ENCODE results near the gene NRIP1. TPM values are rescaled to one million over a fixed set of nuclear protein-coding genes. Genes with fewer than 3 reads are reported as not detected.

The NRIP1 gene
- total and polyA plus RNA-seq, 2 of the 8 experiments (the other 6 are each of a cell fraction or from before 2014, with no cell fraction given) = 1.5 to 9.3 TPM

- no peaks in the 10 kb centered on the region; a peak in 1 of 8 replicates for H3K36me3 ChIP-seq (ENCODE audit: control insufficient read depth in 2 of 4, insufficient read depth in 4 of 4, low read length in 3 of 4)
- H4K8ac ChIP-seq (ENCODE audit: extremely low read depth, insufficient read depth, low read length) = no peak overlapping the region
- H3K9ac ChIP-seq (replicated peaks in 1 of 4; ENCODE audit: extremely low read depth in 1 of 4, low read depth in 3 of 4, low read length in 3 of 4) = no peak overlapping the region
- no peak overlapping the region for H2BK15ac ChIP-seq (ENCODE audit: low read length)
- H3K27me3 ChIP-seq (replicated peaks in 1 of 4; ENCODE audit: control insufficient read depth in 3 of 4, extremely low read depth in 1 of 4, insufficient read depth in 3 of 4, low read length in 3 of 4) = no peaks in the 10 kb centered on the region; a peak in 1 of 7 replicates
- H4K20me1 ChIP-seq (replicated peaks in 1 of 2; ENCODE audit: control insufficient read depth in 1 of 2, insufficient read depth in 2 of 2, low read length in 2 of 2) = peaks cover 0 to 1% of the 10 kb centered on the region in 2 experiments
- no peaks in the 10 kb centered on the region for H3K23me2 ChIP-seq (ENCODE audit: low read depth, low read length)
- no peak overlapping the region for H3K4me2 ChIP-seq (ENCODE audit: insufficient read depth in 1 of 2, low read depth in 2 of 2, low read length in 2 of 2)
- no peak overlapping the region for H3K4me3 ChIP-seq (ENCODE audit: extremely low read depth in 1 of 4, insufficient read depth in 2 of 4, low read depth in 3 of 4, low read length in 4 of 4)
- CTCF ChIA-PET (ENCODE audit: partially characterized antibody) = interaction anchor here (1.3 kb wide), 1 partner anchor 10 kb away, joined by 6 read pairs; no protein-coding TSS in a partner anchor
- no peak overlapping the region for H3K18ac ChIP-seq (ENCODE audit: extremely low read depth, low read length)
- no peak for DNase-seq (ENCODE audit: low read depth in 1 of 2, low spot score in 2 of 2)
- H3K56ac ChIP-seq (replicated peaks; ENCODE audit: insufficient read length, low read depth, low read length) = peak overlapping the region; percentile 13
- POLR2A ChIA-PET (ENCODE audit: partially characterized antibody) = no interaction called here
- H3K23ac ChIP-seq (ENCODE audit: insufficient read length) = no peak overlapping the region
- H2BK5ac ChIP-seq (ENCODE audit: low read depth, low read length) = no peak overlapping the region
- H2BK20ac ChIP-seq (ENCODE audit: low read length) = no peak overlapping the region
- no peaks in the 10 kb centered on the region for H3K79me2 ChIP-seq (ENCODE audit: control insufficient read depth in 1 of 2, insufficient read depth in 2 of 2, low read length in 2 of 2)
- H3K4ac ChIP-seq (replicated peaks; ENCODE audit: insufficient read length, low read depth, low read length) = no peak overlapping the region
- no peak overlapping the region for H4K5ac ChIP-seq (ENCODE audit: insufficient read length, low read depth, low read length)
- no peak overlapping the region for H2BK120ac ChIP-seq (replicated peaks; ENCODE audit: low read depth, low read length)
- H3K79me1 ChIP-seq (ENCODE audit: low read depth, low read length) = no peaks in the 10 kb centered on the region
- no peak overlapping the region for H2BK12ac ChIP-seq (ENCODE audit: low read depth, low read length)
- no peak for FAIRE-seq
- no peaks in the 10 kb centered on the region; a peak in 1 of 4 replicates for H3K9me3 ChIP-seq (ENCODE audit: insufficient read depth in 2 of 2, low read depth in 1 of 2, low read length in 1 of 2)
- no peak overlapping the region for H3K27ac ChIP-seq (ENCODE audit: low read depth, low read length)
- H3K14ac ChIP-seq (ENCODE audit: insufficient read length) = no peak overlapping the region
- TF ChIP-seq BACH1 (IDR thresholded peaks at IDR 0.05; ENCODE audit: low read length) (no peak), NRF1 (IDR thresholded peaks at IDR 0.05; ENCODE audit: low read depth, low read length) (no peak), USF2 (IDR thresholded peaks at IDR 0.05; ENCODE audit: low read length) (no peak), TAF7 (optimal IDR thresholded peaks at IDR 0.05; ENCODE audit: borderline replicate concordance, low read depth, low read length) (no peak), POLR2A (IDR thresholded peaks at IDR 0.05; ENCODE audit: control extremely low read depth in 1 of 2, low read depth in 2 of 2, low read length in 2 of 2) (no peak), RXRA (IDR thresholded peaks at IDR 0.05; ENCODE audit: insufficient read depth, low read depth, low read length) (no peak), SIRT6 (IDR thresholded peaks at IDR 0.05; ENCODE audit: low read length) (no peak), NANOG (IDR thresholded peaks at IDR 0.05; ENCODE audit: insufficient read depth, low read depth, low read length, poor library complexity, severe bottlenecking) (no peak), POU5F1 (IDR thresholded peaks at IDR 0.05; ENCODE audit: low read depth, low read length) (no peak)
- H3K4me1 ChIP-seq (replicated peaks in 1 of 4; ENCODE audit: control insufficient read depth in 3 of 4, insufficient read depth in 4 of 4, low read length in 3 of 4) = peaks cover 0 to 4% (median 1%) of the 10 kb centered on the region in 4 experiments; a peak in 2 of 7 replicates
- no peak overlapping the region for H2AK5ac ChIP-seq (ENCODE audit: low read depth, low read length)
- 87% methylated on average over 3 of the region's 3 CpGs; no CpG with 5 or more reads in 1 of the 2 experiments for WGBS, 2 experiments (ENCODE audit: extremely low coverage in 1 of 2, insufficient coverage in 1 of 2, insufficient read length in 1 of 2, insufficient replicate concordance in 2 of 2, low coverage in 1 of 2, low lambda C conversion rate in 2 of 2, missing lambda C conversion rate in 1 of 2)
- H2AFZ ChIP-seq (ENCODE audit: low read length) = no peak overlapping the region
- H4K91ac ChIP-seq (replicated peaks; ENCODE audit: insufficient read length, low read length) = no peak overlapping the region
These were observed 82.5 kb downstream of the NRIP1 start for GRCh38 chr21:14982336-14982735.
